Aorta (tissue), 5 donors: ENCODE data around the gene THOC7. TPM values are rescaled to one million over a fixed set of nuclear protein-coding genes. Genes with fewer than 3 reads are reported as not detected.

Source experiments
- ATAC-seq: fragments of 200-7000 bp; cut with Tn5 transposase; one replicate; pipeline ENCODE4 v1.9.1; 2022; ENCODE audit warnings: moderate library complexity; ENCODE audit not compliant: low FRiP score
- DNase-seq, 2 donors: peaks; one replicate each; pipeline ENCODE4 v3.0.0-alpha.2; 2020
- H3K27ac ChIP-seq, 2 donors: one replicate each; pipeline ENCODE4 v1.5.1; 2013; ENCODE audit warnings: low read length in 2 of 2, mild to moderate bottlenecking in 2 of 2, moderate library complexity in 2 of 2, control low read depth in 1 of 2, inconsistent platforms in 1 of 2, low read depth in 1 of 2
- H3K27me3 ChIP-seq, 2 donors: one replicate each; pipeline ENCODE4 v1.6.1; 2013; ENCODE audit warnings: control low read depth in 1 of 2, low read length in 1 of 2, mild to moderate bottlenecking in 1 of 2, moderate library complexity in 1 of 2; ENCODE audit not compliant: insufficient read depth in 2 of 2, control insufficient read depth in 1 of 2
- H3K36me3 ChIP-seq, 2 donors: one replicate each; pipeline ENCODE4 v1.6.1; 2013; ENCODE audit warnings: control low read depth in 1 of 2, low read length in 1 of 2, mild to moderate bottlenecking in 1 of 2; ENCODE audit not compliant: insufficient read depth in 2 of 2, control insufficient read depth in 1 of 2
- H3K4me1 ChIP-seq, 2 donors: one replicate each; pipeline ENCODE4 v1.6.1; 2013; ENCODE audit warnings: low read length in 2 of 2, control low read depth in 1 of 2, mild to moderate bottlenecking in 1 of 2, moderate library complexity in 1 of 2; ENCODE audit not compliant: insufficient read depth in 2 of 2, control insufficient read depth in 1 of 2
- H3K4me3 ChIP-seq, 2 donors: one replicate each; pipeline ENCODE4 v1.5.1; 2013; ENCODE audit warnings: low read length in 2 of 2, control low read depth in 1 of 2, mild to moderate bottlenecking in 1 of 2
- H3K9me3 ChIP-seq: one replicate; pipeline ENCODE4 v1.6.1; 2013; ENCODE audit warnings: mild to moderate bottlenecking, low read length; ENCODE audit not compliant: control insufficient read depth
- WGBS, 2 donors: extraction: QIAGEN DNeasy Blood & Tissue Kit; methylation state at CpG; one replicate each; pipeline ENCODE4 v1.1.7; 2013; 5-methylcytosine and 5-hydroxymethylcytosine counted together
- intact Hi-C, 2 donors: fragments of 100-400 bp; cut with DNase I; formaldehyde crosslinking; loops; one replicate each; pipeline versions ENCODE4 v1.14.2 to v1.15.0; 2022
- polyA plus RNA-seq, 2 donors: library from polyadenylated mRNA; stranded (reverse); fragments of 200-250 nt; gene quantifications; one replicate each; pipeline ENCODE4 v1.2.3, GENCODE V29; 2013
- total RNA-seq, 2 donors: library from RNA; stranded (reverse); fragmentation: NEBNext Ultra II Directional; extraction: Animal tissue kit (Norgen Biotek cat#: 25700); gene quantifications; one replicate each; pipeline ENCODE4 v1.2.1, GENCODE V29; 2021
- donor health status: healthy with polysubstance abuse.
- donor health status: Bipolar disorder and iron deficiency.
- donor health status: DM: no; HTN: no; CAD: no.
- donor health status: DM: no; HTN: no; CAD: no.
- donor health status: DM: yes; HTN: yes; CAD: no.

THOC7 gene
- total and polyA plus RNA-seq, 4 donors, result 53.8 to 150 (median 59.2) TPM

GRCh38 chr3:63891518-63891917, 27.9 kb upstream of the THOC7 start:
- no peaks in the 10 kb centered on the region for H3K9me3 ChIP-seq
- no peak overlapping the region for H3K27ac ChIP-seq
- no peak for ATAC-seq
- no peaks in the 10 kb centered on the region for H3K36me3 ChIP-seq
- no peak overlapping the region for H3K4me3 ChIP-seq
- intact Hi-C loops, result no loop called here
- peaks cover 3 to 4% of the 10 kb centered on the region in 2 donors for H3K4me1 ChIP-seq
- no peaks in the 10 kb centered on the region for H3K27me3 ChIP-seq
- WGBS, 2 donors, result 96 to 98% methylated on average over 5 of the region's 5 CpGs
- DNase-seq, result no peak

GRCh38 chr3:63886858-63887257, 23.3 kb upstream of the THOC7 start:
- Histone ChIP-seq H3K9me3 (no peaks in the 10 kb centered on the region), H3K4me1 (peaks cover 2 to 3% of the 10 kb centered on the region in 2 donors), H3K27ac (no peak overlapping the region), H3K4me3 (no peak overlapping the region), H3K36me3 (no peaks in the 10 kb centered on the region), H3K27me3 (no peaks in the 10 kb centered on the region)
- no peak for ATAC-seq
- DNase-seq, result no peak
- intact Hi-C loops, result no loop called here
- WGBS, 2 donors, result 61% methylated on average over 3 of the region's 3 CpGs

- Histone ChIP-seq H3K27me3 (no peaks in the 10 kb centered on the region), H3K36me3 (no peaks in the 10 kb centered on the region), H3K27ac (no peak overlapping the region), H3K9me3 (no peaks in the 10 kb centered on the region), H3K4me3 (no peak overlapping the region), H3K4me1 (peaks cover 2 to 7% of the 10 kb centered on the region in 2 donors)
- DNase-seq, result no peak
- no peak for ATAC-seq
- 91 to 94% methylated on average over 5 of the region's 5 CpGs for WGBS, 2 donors
- intact Hi-C loops, result no loop called here
Observed at GRCh38 chr3:63880653-63881052, 17.0 kb upstream of the THOC7 start.

GRCh38 chr3:63878394-63879060, 14.9 kb upstream of the THOC7 start:
- peaks cover 2 to 11% of the 10 kb centered on the region in 2 donors for H3K4me1 ChIP-seq
- H3K36me3 ChIP-seq, result no peaks in the 10 kb centered on the region
- ATAC-seq (no peak), DNase-seq (no peak)
- no peaks in the 10 kb centered on the region for H3K9me3 ChIP-seq
- H3K4me3 ChIP-seq, result no peak overlapping the region
- intact Hi-C loops, result no loop called here
- 70 to 72% methylated on average over 2 of the region's 2 CpGs for WGBS, 2 donors
- no peak overlapping the region for H3K27ac ChIP-seq
- H3K27me3 ChIP-seq, result no peaks in the 10 kb centered on the region

GRCh38 chr3:63877737-63878393, 14.3 kb upstream of the THOC7 start:
- DNase-seq, result no peak
- ATAC-seq, result no peak
- intact Hi-C loops, result no loop called here
- peaks cover 2 to 11% of the 10 kb centered on the region in 2 donors for H3K4me1 ChIP-seq
- no peak overlapping the region for H3K27ac ChIP-seq
- no peaks in the 10 kb centered on the region for H3K36me3 ChIP-seq
- 55 to 58% methylated on average over 3 of the region's 3 CpGs for WGBS, 2 donors
- no peaks in the 10 kb centered on the region for H3K27me3 ChIP-seq
- H3K4me3 ChIP-seq, result no peak overlapping the region
- H3K9me3 ChIP-seq, result no peaks in the 10 kb centered on the region

- WGBS, 2 donors, result 10 to 17% methylated on average over 3 of the region's 3 CpGs
- Histone ChIP-seq H3K27me3 (no peaks in the 10 kb centered on the region), H3K4me3 (no peak overlapping the region), H3K9me3 (no peaks in the 10 kb centered on the region), H3K4me1 (peaks cover 2 to 11% of the 10 kb centered on the region in 2 donors), H3K36me3 (no peaks in the 10 kb centered on the region), H3K27ac (no peak overlapping the region)
- ATAC-seq (no peak), DNase-seq (no peak)
- intact Hi-C loops, result no loop called here
Observed at GRCh38 chr3:63876260-63876659, 12.7 kb upstream of the THOC7 start.

GRCh38 chr3:63875510-63875909, 11.9 kb upstream of the THOC7 start:
- Histone ChIP-seq H3K9me3 (no peaks in the 10 kb centered on the region), H3K36me3 (no peaks in the 10 kb centered on the region), H3K4me3 (no peak overlapping the region), H3K4me1 (peaks cover 2 to 14% of the 10 kb centered on the region in 2 donors), H3K27me3 (no peaks in the 10 kb centered on the region), H3K27ac (no peak overlapping the region)
- intact Hi-C loops, result no loop called here
- ATAC-seq (no peak), DNase-seq (no peak)
- 79 to 81% methylated on average over 2 of the region's 2 CpGs for WGBS, 2 donors

GRCh38 chr3:63874769-63875168, 11.2 kb upstream of the THOC7 start:
- H3K27ac ChIP-seq, result no peak overlapping the region
- no peaks in the 10 kb centered on the region for H3K9me3 ChIP-seq
- no peak for DNase-seq
- no peaks in the 10 kb centered on the region for H3K36me3 ChIP-seq
- peaks cover 2 to 14% of the 10 kb centered on the region in 2 donors for H3K4me1 ChIP-seq
- no peak for ATAC-seq
- no peaks in the 10 kb centered on the region for H3K27me3 ChIP-seq
- WGBS, 2 donors, result 94 to 96% methylated on average over 3 of the region's 3 CpGs
- H3K4me3 ChIP-seq, result no peak overlapping the region
- intact Hi-C loops, result no loop called here
